PC-3 (cell line): ENCODE measurements around the gene ELOVL5. TPM values are rescaled to one million over a fixed set of nuclear protein-coding genes. Genes with fewer than 3 reads are reported as not detected.

Experiments used
- ATAC-seq: fragments of 200-7000 bp; cut with Tn5 transposase; 2 replicates; pipeline ENCODE4 v1.9.1; 2020; ENCODE audit warnings: mild to moderate bottlenecking, moderate library complexity
- BruUV-seq: library from RNA; stranded (reverse); fragments of 400-500 nt; replicated peaks from 2 replicates; lab custom pipeline; 2021; lab: Mats Ljungman, UMichigan
- CTCF ChIA-PET: fragments of 300-600 bp; sonication (Branson Sonifier 250); formaldehyde crosslinking; loops from one replicate; lab custom pipeline; 2022; ENCODE audit warnings: antibody characterized with exemption; lab: Charles Lee
- POLR2A ChIA-PET: fragments of 300-600 bp; sonication (Branson Sonifier 250); formaldehyde crosslinking; loops from one replicate; lab custom pipeline; 2022; ENCODE audit warnings: antibody characterized with exemption; ENCODE audit not compliant: unreplicated experiment; lab: Charles Lee
- DNase-seq: peaks from one replicate; pipeline ENCODE4 v3.0.0-alpha.2; 2015
- H2AFZ ChIP-seq: fragments of 300-600 bp; sonication (generic); 2 replicates; pipeline ENCODE4 v1.6.0; 2016; ENCODE audit warnings: antibody characterized with exemption, low read length
- H3F3A ChIP-seq: fragments of 300-600 bp; sonication (generic); one replicate; pipeline ENCODE4 v1.6.0; 2017; ENCODE audit warnings: antibody characterized with exemption, low read length, control low read depth, mild to moderate bottlenecking; ENCODE audit not compliant: unreplicated experiment
- H3K27ac ChIP-seq: fragments of 300-600 bp; sonication (generic); 2 replicates; pipeline ENCODE4 v1.5.1; 2016; ENCODE audit warnings: mild to moderate bottlenecking, low read length
- H3K27me3 ChIP-seq: fragments of 300-600 bp; sonication (generic); 2 replicates; pipeline ENCODE4 v1.6.1; 2016; ENCODE audit warnings: low read length, mixed read lengths
- H3K36me3 ChIP-seq: fragments of 300-600 bp; sonication (generic); 2 replicates; pipeline ENCODE4 v1.6.1; 2016; ENCODE audit warnings: low read depth, mixed run types, low read length, mixed read lengths
- H3K4me1 ChIP-seq: fragments of 300-600 bp; sonication (generic); 2 replicates; pipeline ENCODE4 v1.5.1; 2016; ENCODE audit warnings: low read length; ENCODE audit not compliant: insufficient read depth
- H3K4me2 ChIP-seq: fragments of 300-600 bp; sonication (generic); 2 replicates; pipeline ENCODE4 v1.6.0; 2016; ENCODE audit warnings: low read length
- H3K4me3 ChIP-seq: fragments of 300-600 bp; sonication (generic); 2 replicates; pipeline ENCODE4 v1.5.1; 2016; ENCODE audit warnings: mild to moderate bottlenecking, low read length, mixed read lengths
- H3K79me2 ChIP-seq: fragments of 300-600 bp; sonication (generic); 2 replicates; pipeline ENCODE4 v1.6.1; 2017; ENCODE audit warnings: low read length, mixed read lengths
- H3K9ac ChIP-seq: fragments of 300-600 bp; sonication (generic); 2 replicates; pipeline ENCODE4 v1.6.0; 2016; ENCODE audit warnings: mild to moderate bottlenecking, low read length
- H3K9me2 ChIP-seq: fragments of 300-600 bp; sonication (generic); replicated peaks from 2 replicates; pipeline ENCODE4 v1.6.1; 2016; ENCODE audit warnings: mixed run types, low read length, mixed read lengths
- H3K9me3 ChIP-seq: fragments of 300-600 bp; sonication (generic); 2 replicates; pipeline ENCODE4 v1.6.1; 2016; ENCODE audit warnings: low read length, mixed read lengths
- H4K20me1 ChIP-seq: fragments of 300-600 bp; sonication (generic); 2 replicates; pipeline ENCODE4 v1.6.1; 2016; ENCODE audit warnings: low read length, mixed read lengths
- EZH2 ChIP-seq: fragments of 300-600 bp; sonication (generic); IDR thresholded peaks from one replicate; pipeline ENCODE4 v1.6.1; 2017; ENCODE audit warnings: antibody characterized with exemption, mild to moderate bottlenecking, low read length; ENCODE audit not compliant: unreplicated experiment
- EZH2phosphoT487 ChIP-seq: fragments of 300-600 bp; sonication (generic); IDR thresholded peaks from 2 replicates; pipeline ENCODE4 v1.6.1; 2018; ENCODE audit warnings: mild to moderate bottlenecking, antibody characterized with exemption, low read length, borderline replicate concordance
- intact Hi-C: fragments of 100-400 bp; cut with micrococcal nuclease; formaldehyde crosslinking; loops from 2 replicates; pipeline ENCODE4 v1.9.0; 2023
- total RNA-seq: library from RNA; depleted of rRNA; stranded (reverse); fragments of >200 nt; gene quantifications from 2 replicates; pipeline ENCODE4 v1.2.3, GENCODE V29; 2014
- TF ChIP-seq, protein P1 (sequence below): fragments of 300-600 bp; sonication (generic); conservative IDR thresholded peaks from 2 replicates; pipeline ENCODE4 v1.5.1; 2017; ENCODE audit warnings: antibody characterized with exemption, low read depth, mild to moderate bottlenecking, low read length

ELOVL5 gene
- total RNA-seq, 1 experiment from 2014 or later: 62.7 TPM

DNA sequence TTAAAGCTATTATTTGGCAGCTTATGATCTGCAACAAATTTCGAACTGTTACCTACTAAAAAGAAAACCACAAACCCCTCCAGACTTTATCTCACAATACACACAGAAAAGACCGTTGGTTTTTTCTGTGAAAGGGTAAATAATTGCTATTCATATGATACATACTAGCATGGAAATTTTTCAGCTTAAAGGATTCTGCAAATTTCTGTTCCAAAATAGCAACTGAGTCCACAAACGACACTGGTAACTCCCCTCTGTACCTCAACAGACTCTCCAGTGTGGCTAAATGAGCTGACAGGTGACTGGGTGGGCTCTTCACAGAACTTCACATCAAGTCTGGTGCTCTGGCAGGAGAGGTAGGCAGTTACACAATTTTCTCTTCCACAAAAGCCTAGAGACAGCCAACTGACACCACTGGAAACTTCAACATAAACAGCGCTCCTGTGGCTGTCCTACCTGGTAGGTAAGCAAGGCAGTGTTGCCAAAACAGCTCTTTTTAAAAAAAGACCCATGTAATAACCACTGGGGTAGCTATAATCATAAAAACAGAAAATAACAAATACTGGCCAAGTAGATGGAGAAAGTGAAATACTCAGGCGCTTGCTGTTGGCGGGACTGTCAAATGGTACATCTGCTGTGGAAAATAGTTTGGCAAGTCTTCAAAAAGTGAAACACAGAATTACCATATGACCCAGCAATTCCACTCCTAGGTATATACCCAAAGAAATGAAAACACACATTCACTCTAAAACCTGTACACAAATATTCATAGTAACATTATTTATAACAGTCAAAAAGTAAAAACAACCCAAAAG is 37.8 kb downstream of the ELOVL5 start:
- ChIA-PET CTCF (no interaction called here), POLR2A (no interaction called here)
- intact Hi-C loops: no loop called here
- Histone ChIP-seq H3K9ac (no peak overlapping the region), H3K4me3 (no peak overlapping the region), H3K79me2 (peaks cover 96% of the 10 kb centered on the region), H3K4me1 (peaks cover 38% of the 10 kb centered on the region), H4K20me1 (0 out of 2 replicates have a peak, but pooled peaks cover 3% of the 10 kb centered on the region), H3K27ac (no peak overlapping the region), H3F3A (no peaks in the 10 kb centered on the region), H3K36me3 (no peaks in the 10 kb centered on the region), H3K9me2 (no peaks in the 10 kb centered on the region), H3K9me3 (no peaks in the 10 kb centered on the region), H3K4me2 (no peak overlapping the region), H3K27me3 (no peaks in the 10 kb centered on the region), H2AFZ (no peak overlapping the region)
- no TSS peak for BruUV-seq
- ATAC-seq (no peak), DNase-seq (no peak)
- TF ChIP-seq EZH2phosphoT487 (no peak), EZH2 (no peak)
- TF ChIP-seq, protein P1, sequence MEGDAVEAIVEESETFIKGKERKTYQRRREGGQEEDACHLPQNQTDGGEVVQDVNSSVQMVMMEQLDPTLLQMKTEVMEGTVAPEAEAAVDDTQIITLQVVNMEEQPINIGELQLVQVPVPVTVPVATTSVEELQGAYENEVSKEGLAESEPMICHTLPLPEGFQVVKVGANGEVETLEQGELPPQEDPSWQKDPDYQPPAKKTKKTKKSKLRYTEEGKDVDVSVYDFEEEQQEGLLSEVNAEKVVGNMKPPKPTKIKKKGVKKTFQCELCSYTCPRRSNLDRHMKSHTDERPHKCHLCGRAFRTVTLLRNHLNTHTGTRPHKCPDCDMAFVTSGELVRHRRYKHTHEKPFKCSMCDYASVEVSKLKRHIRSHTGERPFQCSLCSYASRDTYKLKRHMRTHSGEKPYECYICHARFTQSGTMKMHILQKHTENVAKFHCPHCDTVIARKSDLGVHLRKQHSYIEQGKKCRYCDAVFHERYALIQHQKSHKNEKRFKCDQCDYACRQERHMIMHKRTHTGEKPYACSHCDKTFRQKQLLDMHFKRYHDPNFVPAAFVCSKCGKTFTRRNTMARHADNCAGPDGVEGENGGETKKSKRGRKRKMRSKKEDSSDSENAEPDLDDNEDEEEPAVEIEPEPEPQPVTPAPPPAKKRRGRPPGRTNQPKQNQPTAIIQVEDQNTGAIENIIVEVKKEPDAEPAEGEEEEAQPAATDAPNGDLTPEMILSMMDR: no peak

- ChIA-PET POLR2A (interaction anchor here (0.6 kb wide), 1 partner anchor 19 kb away, joined by 7 read pairs; no protein-coding TSS in a partner anchor), CTCF (no interaction called here)
- Histone ChIP-seq H3F3A (no peaks in the 10 kb centered on the region), H3K4me1 (peaks cover 28% of the 10 kb centered on the region), H3K27ac (no peak overlapping the region), H3K4me2 (no peak overlapping the region), H3K9ac (no peak overlapping the region), H3K9me3 (no peaks in the 10 kb centered on the region), H3K9me2 (no peaks in the 10 kb centered on the region), H2AFZ (no peak overlapping the region), H3K79me2 (peaks cover 85% of the 10 kb centered on the region), H4K20me1 (0 out of 2 replicates have a peak, but pooled peaks cover 2% of the 10 kb centered on the region), H3K27me3 (no peaks in the 10 kb centered on the region), H3K36me3 (no peaks in the 10 kb centered on the region), H3K4me3 (no peak overlapping the region)
- DNase-seq: no peak
- no TSS peak for BruUV-seq
- TF ChIP-seq, protein P1: no peak
- no peak for TF ChIP-seq EZH2phosphoT487
- no peak for TF ChIP-seq EZH2
- no peak for ATAC-seq
- intact Hi-C loops: no loop called here
Observed at GRCh38 chr6:53309901-53310300, 38.8 kb downstream of the ELOVL5 start.
